Hepatocyte (in vitro differentiated cells): ENCODE data around the gene LHPP. TPM values are rescaled to one million over a fixed set of nuclear protein-coding genes. Genes with fewer than 3 reads are reported as not detected.

Source experiments
- DNase-seq: peaks from one replicate; pipeline ENCODE4 v3.0.0-alpha.2; 2016; ENCODE audit warnings: low spot score
- H2AFZ ChIP-seq: fragments of 200-600 bp; sonication (generic); 2 replicates; pipeline ENCODE4 v1.6.0; 2016; ENCODE audit warnings: antibody characterized with exemption, mild to moderate bottlenecking
- H3K27ac ChIP-seq: fragments of 200-600 bp; sonication (generic); 2 replicates; pipeline ENCODE4 v1.5.1; 2016; ENCODE audit warnings: mild to moderate bottlenecking
- H3K27me3 ChIP-seq: fragments of 200-600 bp; sonication (generic); 2 replicates; pipeline ENCODE4 v1.6.1; 2016
- H3K36me3 ChIP-seq: fragments of 200-600 bp; sonication (generic); replicated peaks from 2 replicates; pipeline ENCODE4 v1.5.1; 2016; ENCODE audit warnings: low read depth; ENCODE audit not compliant: insufficient read depth
- H3K4me1 ChIP-seq: fragments of 200-600 bp; sonication (generic); 2 replicates; pipeline ENCODE4 v1.5.1; 2016; ENCODE audit warnings: mild to moderate bottlenecking, moderate library complexity; ENCODE audit not compliant: insufficient read depth
- H3K4me2 ChIP-seq: fragments of 200-600 bp; sonication (generic); 2 replicates; pipeline ENCODE4 v1.6.0; 2016
- H3K4me3 ChIP-seq: fragments of 200-600 bp; sonication (generic); 2 replicates; pipeline ENCODE4 v1.5.1; 2016; ENCODE audit warnings: mild to moderate bottlenecking
- H3K79me2 ChIP-seq: fragments of 200-600 bp; sonication (generic); 2 replicates; pipeline ENCODE4 v1.6.0; 2017; ENCODE audit warnings: mild to moderate bottlenecking
- H3K9me2 ChIP-seq: fragments of 200-600 bp; sonication (generic); replicated peaks from 2 replicates; pipeline ENCODE4 v1.6.0; 2017; ENCODE audit warnings: mild to moderate bottlenecking; ENCODE audit not compliant: insufficient read depth
- H3K9me3 ChIP-seq: fragments of 200-600 bp; sonication (generic); 2 replicates; pipeline ENCODE4 v1.5.1; 2016; ENCODE audit warnings: low read depth, mild to moderate bottlenecking
- H4K20me1 ChIP-seq: fragments of 200-600 bp; sonication (generic); 2 replicates; pipeline ENCODE4 v1.6.0; 2016; ENCODE audit warnings: mild to moderate bottlenecking; ENCODE audit not compliant: insufficient read depth, poor library complexity, severe bottlenecking
- EZH2 ChIP-seq: fragments of 200-600 bp; sonication (generic); IDR thresholded peaks from 2 replicates; pipeline ENCODE4 v1.6.1; 2016; ENCODE audit warnings: antibody characterized with exemption, mild to moderate bottlenecking, borderline replicate concordance
- EZH2phosphoT487 ChIP-seq: fragments of 200-600 bp; sonication (generic); IDR thresholded peaks from one replicate; pipeline ENCODE4 v1.6.1; 2018; ENCODE audit warnings: antibody characterized with exemption, mild to moderate bottlenecking, low read depth, moderate library complexity; ENCODE audit not compliant: unreplicated experiment, severe bottlenecking
- WGBS: methylation state at CpG from one replicate; pipeline ENCODE4 v1.1.6; 2016; ENCODE audit warnings: low lambda C conversion rate; ENCODE audit errors: missing lambda C conversion rate; 5-methylcytosine and 5-hydroxymethylcytosine counted together
- polyA plus RNA-seq: library from polyadenylated mRNA; unstranded; fragments of >200 nt; fragmentation: Nextera tagmentation; extraction: Ambion mirVana; gene quantifications from 2 replicates; pipeline ENCODE4 v1.2.1, GENCODE V29; 2016
- total RNA-seq: library from RNA; depleted of rRNA; stranded (reverse); fragments of >200 nt; gene quantifications from 2 replicates; pipeline ENCODE4 v1.2.3, GENCODE V29; 2014
- TF ChIP-seq, protein P1 (sequence below): fragments of 200-600 bp; sonication (generic); IDR thresholded peaks from 2 replicates; pipeline ENCODE4 v1.5.1; 2016; ENCODE audit warnings: antibody characterized with exemption, mild to moderate bottlenecking; ENCODE audit not compliant: poor library complexity

LHPP gene
- total and polyA plus RNA-seq, 2 experiments from 2014 or later: 29.4 to 30.3 TPM

DNA sequence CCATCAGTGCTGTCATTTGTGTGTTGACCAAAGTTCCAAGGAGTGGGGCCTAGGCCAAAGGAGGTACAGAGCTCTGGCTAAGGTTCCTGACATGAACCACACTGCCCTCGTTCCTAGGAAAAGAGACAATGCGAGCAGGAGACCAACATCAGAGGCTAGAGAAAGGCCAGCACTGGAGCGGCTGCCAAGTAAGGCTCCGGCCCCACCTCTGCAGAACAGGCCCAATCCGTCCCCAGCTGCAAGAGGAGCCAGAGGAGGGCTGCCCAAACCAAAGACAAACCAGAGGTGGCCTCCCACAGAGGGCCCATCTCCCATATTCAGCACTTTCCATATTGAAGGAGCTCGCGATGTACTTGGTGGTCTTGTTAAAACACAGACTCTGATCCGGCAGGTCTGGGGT lies 201.6 kb downstream of the LHPP start:
- 94% methylated on average over 8 of the region's 8 CpGs for WGBS
- no peaks in the 10 kb centered on the region for H3K9me2 ChIP-seq
- no peaks in the 10 kb centered on the region for H3K27me3 ChIP-seq
- H3K79me2 ChIP-seq: peaks cover 55% of the 10 kb centered on the region
- H3K9me3 ChIP-seq: no peaks in the 10 kb centered on the region
- H3K36me3 ChIP-seq: no peaks in the 10 kb centered on the region
- no peak for DNase-seq
- no peak overlapping the region for H2AFZ ChIP-seq
- H4K20me1 ChIP-seq: peaks cover 4% of the 10 kb centered on the region
- H3K27ac ChIP-seq: no peak overlapping the region
- peaks cover 18% of the 10 kb centered on the region for H3K4me1 ChIP-seq
- TF ChIP-seq, protein P1, sequence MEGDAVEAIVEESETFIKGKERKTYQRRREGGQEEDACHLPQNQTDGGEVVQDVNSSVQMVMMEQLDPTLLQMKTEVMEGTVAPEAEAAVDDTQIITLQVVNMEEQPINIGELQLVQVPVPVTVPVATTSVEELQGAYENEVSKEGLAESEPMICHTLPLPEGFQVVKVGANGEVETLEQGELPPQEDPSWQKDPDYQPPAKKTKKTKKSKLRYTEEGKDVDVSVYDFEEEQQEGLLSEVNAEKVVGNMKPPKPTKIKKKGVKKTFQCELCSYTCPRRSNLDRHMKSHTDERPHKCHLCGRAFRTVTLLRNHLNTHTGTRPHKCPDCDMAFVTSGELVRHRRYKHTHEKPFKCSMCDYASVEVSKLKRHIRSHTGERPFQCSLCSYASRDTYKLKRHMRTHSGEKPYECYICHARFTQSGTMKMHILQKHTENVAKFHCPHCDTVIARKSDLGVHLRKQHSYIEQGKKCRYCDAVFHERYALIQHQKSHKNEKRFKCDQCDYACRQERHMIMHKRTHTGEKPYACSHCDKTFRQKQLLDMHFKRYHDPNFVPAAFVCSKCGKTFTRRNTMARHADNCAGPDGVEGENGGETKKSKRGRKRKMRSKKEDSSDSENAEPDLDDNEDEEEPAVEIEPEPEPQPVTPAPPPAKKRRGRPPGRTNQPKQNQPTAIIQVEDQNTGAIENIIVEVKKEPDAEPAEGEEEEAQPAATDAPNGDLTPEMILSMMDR: no peak
- TF ChIP-seq EZH2: no peak
- TF ChIP-seq EZH2phosphoT487: no peak
- no peak overlapping the region for H3K4me2 ChIP-seq
- no peak overlapping the region for H3K4me3 ChIP-seq

Other genes starting within 250 kb of the LHPP start
- gene OAT, start 42.9 kb upstream of the LHPP start, total RNA-seq: 694 and 743 TPM in 2 replicates
- 450 and 568 TPM in 2 replicates for gene OAT, start 42.9 kb upstream of the LHPP start, polyA plus RNA-seq
- gene NKX1-2, start 11.8 kb upstream of the LHPP start, total RNA-seq: 2.0 and 5.2 TPM in 2 replicates
- 0.22 and 0.64 TPM in 2 replicates for gene NKX1-2, start 11.8 kb upstream of the LHPP start, polyA plus RNA-seq